ENCODE data around the gene CFDP1.

The CFDP1 gene

DNA sequence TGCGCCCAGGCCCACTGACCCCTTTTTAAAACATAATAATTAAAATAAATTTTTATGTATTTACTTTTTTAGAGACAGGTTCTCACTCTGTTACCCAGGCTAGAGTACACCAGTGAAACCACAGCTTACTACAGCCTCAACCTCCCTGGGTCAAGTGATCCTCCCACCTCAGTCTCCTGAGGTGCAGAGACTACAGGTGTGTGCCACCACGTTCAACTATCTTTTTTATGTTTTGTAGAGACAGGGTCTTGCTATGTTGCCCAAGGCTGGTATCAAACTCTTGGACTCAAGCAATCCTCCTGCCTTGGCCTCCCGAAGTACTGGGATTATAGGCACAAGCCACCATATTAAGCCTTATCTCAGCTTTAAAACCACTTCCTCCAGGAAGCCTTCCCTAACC is 125.8 kb downstream of the CFDP1 start:
- Histone ChIP-seq H3K4me1 (ENCODE audit: control insufficient read depth, insufficient read depth, low read length) (peaks cover 39% of the 10 kb centered on the region), H3K4me3 (ENCODE audit: low read length) (no peak overlapping the region), H3K36me3 (ENCODE audit: control insufficient read depth, insufficient read depth, low read length) (no peaks in the 10 kb centered on the region), H3K9ac (ENCODE audit: low read length) (no peak overlapping the region), H3K9me3 (ENCODE audit: control insufficient read depth, low read length) (no peaks in the 10 kb centered on the region), H3K27me3 (ENCODE audit: control insufficient read depth, insufficient read depth, low read length) (no peaks in the 10 kb centered on the region)

DNA sequence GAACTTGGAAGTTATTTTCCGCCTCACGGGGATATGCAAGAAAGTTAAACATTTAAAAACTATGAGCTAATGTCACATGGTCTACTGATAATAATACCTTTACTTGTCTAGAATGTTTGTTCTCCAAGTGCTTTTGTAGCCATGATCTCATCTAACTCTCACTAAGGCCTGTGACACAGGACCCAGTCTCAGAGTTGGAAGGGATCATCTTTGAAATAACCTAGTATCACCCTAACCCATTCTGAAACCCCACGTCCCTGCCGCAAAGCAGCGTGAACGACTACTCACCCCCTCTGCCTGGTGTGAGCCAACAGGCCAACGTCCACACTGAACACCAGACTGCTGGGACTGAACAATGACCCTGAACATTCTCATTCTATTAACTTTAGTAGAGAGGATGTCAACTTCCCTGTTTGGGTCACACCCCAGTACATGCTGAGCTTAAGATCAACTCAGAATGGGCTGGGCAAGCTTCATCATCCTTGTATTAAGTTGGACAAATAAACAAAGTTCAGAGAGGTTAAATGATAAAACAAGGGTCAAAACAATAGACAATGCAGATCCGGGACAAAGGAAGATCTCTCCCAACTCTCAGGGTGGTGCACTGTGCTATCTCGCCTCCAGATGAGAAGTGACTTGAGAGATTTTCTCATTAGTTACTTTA is 127.1 kb downstream of the CFDP1 start:
- Histone ChIP-seq H3K36me3 (ENCODE audit: control insufficient read depth, insufficient read depth, low read length) (no peaks in the 10 kb centered on the region), H3K4me1 (ENCODE audit: control insufficient read depth, insufficient read depth, low read length) (peaks cover 39% of the 10 kb centered on the region), H3K27me3 (ENCODE audit: control insufficient read depth, insufficient read depth, low read length) (no peaks in the 10 kb centered on the region), H3K9me3 (ENCODE audit: control insufficient read depth, low read length) (no peaks in the 10 kb centered on the region), H3K4me3 (ENCODE audit: low read length) (no peak overlapping the region), H3K9ac (ENCODE audit: low read length) (peak overlapping the region; percentile 67)

GRCh38 chr16:75305364-75306098 is 127.8 kb downstream of the CFDP1 start:
- Histone ChIP-seq H3K4me3 (ENCODE audit: low read length) (no peak overlapping the region), H3K9ac (ENCODE audit: low read length) (peak overlapping the region; percentile 73), H3K9me3 (ENCODE audit: control insufficient read depth, low read length) (no peaks in the 10 kb centered on the region), H3K36me3 (ENCODE audit: control insufficient read depth, insufficient read depth, low read length) (no peaks in the 10 kb centered on the region), H3K4me1 (ENCODE audit: control insufficient read depth, insufficient read depth, low read length) (peaks cover 39% of the 10 kb centered on the region), H3K27me3 (ENCODE audit: control insufficient read depth, insufficient read depth, low read length) (no peaks in the 10 kb centered on the region)

DNA sequence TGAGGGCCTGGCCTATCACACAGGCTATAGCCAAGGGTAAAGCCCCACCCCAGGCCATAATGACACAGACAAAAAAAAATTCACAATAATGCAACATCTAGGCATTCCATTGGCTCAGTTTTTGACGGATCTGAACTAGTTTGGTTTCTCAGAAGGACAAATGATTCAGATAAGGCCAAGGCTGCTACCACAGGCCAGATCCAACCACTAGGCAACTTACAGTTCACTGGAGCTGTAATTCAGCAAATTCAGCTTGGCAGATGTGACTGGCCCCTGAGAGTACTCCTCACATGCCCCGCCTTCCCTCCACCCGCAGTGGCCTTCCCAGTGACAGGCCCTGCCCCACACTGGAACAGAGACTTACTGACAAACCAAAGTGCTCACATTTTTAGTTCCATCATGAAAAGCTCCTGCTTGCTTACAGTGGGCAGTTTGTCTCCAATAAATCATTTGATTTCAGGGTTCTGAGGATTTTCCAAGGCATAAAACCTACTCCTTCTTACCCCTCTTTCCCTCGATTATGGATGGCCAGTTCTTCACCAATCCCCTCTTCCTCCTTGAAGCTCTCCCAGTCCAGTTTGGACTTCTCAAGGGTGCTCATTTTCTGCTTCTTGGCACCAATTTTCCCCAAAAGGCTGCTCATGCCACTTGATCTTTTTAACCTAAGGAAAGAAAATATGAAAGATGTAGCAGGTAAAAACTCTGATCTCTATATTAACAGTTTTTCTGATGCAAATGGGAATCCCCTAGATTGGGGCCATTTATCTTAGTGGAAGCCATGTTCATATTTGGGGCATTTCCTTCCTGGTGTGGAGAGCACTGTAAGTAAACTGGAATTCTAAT is 128.6 kb downstream of the CFDP1 start:
- Histone ChIP-seq H3K4me1 (ENCODE audit: control insufficient read depth, insufficient read depth, low read length) (peaks cover 39% of the 10 kb centered on the region), H3K9ac (ENCODE audit: low read length) (peak overlapping the region; percentile 73), H3K36me3 (ENCODE audit: control insufficient read depth, insufficient read depth, low read length) (no peaks in the 10 kb centered on the region), H3K4me3 (ENCODE audit: low read length) (no peak overlapping the region), H3K27me3 (ENCODE audit: control insufficient read depth, insufficient read depth, low read length) (no peaks in the 10 kb centered on the region), H3K9me3 (ENCODE audit: control insufficient read depth, low read length) (no peaks in the 10 kb centered on the region)

- no peak overlapping the region for H3K9ac ChIP-seq (ENCODE audit: low read length)
- no peak overlapping the region for H3K4me3 ChIP-seq (ENCODE audit: low read length)
- no peaks in the 10 kb centered on the region for H3K27me3 ChIP-seq (ENCODE audit: control insufficient read depth, insufficient read depth, low read length)
- no peaks in the 10 kb centered on the region for H3K9me3 ChIP-seq (ENCODE audit: control insufficient read depth, low read length)
- peaks cover 22% of the 10 kb centered on the region for H3K4me1 ChIP-seq (ENCODE audit: control insufficient read depth, insufficient read depth, low read length)
- H3K36me3 ChIP-seq (ENCODE audit: control insufficient read depth, insufficient read depth, low read length): no peaks in the 10 kb centered on the region
Measured at GRCh38 chr16:75301804-75302203, 131.5 kb downstream of the CFDP1 start.

DNA sequence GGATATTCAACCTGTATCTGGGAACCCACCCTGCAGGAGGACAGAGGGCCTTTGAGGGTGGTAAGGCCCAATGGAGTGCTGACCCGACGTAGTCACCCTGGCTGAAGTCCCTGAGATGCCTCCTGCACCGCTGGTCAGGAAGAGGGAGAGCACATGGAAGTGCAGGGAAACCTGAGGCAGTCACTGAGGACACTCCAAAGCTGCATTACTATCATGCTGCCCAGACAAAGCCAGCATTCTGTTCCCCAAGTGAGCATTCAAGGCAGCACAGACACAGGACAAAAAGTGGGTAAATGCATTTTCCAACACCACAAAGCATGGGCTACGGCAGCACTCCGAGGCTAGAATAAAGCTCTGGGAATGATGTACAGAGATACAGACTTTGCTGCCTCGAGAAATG is 135.0 kb downstream of the CFDP1 start:
- no peaks in the 10 kb centered on the region for H3K36me3 ChIP-seq (ENCODE audit: control insufficient read depth, insufficient read depth, low read length)
- no peak overlapping the region for H3K9ac ChIP-seq (ENCODE audit: low read length)
- H3K4me3 ChIP-seq (ENCODE audit: low read length): no peak overlapping the region
- H3K9me3 ChIP-seq (ENCODE audit: control insufficient read depth, low read length): no peaks in the 10 kb centered on the region
- H3K4me1 ChIP-seq (ENCODE audit: control insufficient read depth, insufficient read depth, low read length): no peaks in the 10 kb centered on the region
- no peaks in the 10 kb centered on the region for H3K27me3 ChIP-seq (ENCODE audit: control insufficient read depth, insufficient read depth, low read length)

- no peaks in the 10 kb centered on the region for H3K4me1 ChIP-seq (ENCODE audit: control insufficient read depth, insufficient read depth, low read length)
- no peak overlapping the region for H3K4me3 ChIP-seq (ENCODE audit: low read length)
- no peaks in the 10 kb centered on the region for H3K27me3 ChIP-seq (ENCODE audit: control insufficient read depth, insufficient read depth, low read length)
- no peaks in the 10 kb centered on the region for H3K9me3 ChIP-seq (ENCODE audit: control insufficient read depth, low read length)
- H3K36me3 ChIP-seq (ENCODE audit: control insufficient read depth, insufficient read depth, low read length): no peaks in the 10 kb centered on the region
- H3K9ac ChIP-seq (ENCODE audit: low read length): no peak overlapping the region
Measured at GRCh38 chr16:75296606-75297005, 136.7 kb downstream of the CFDP1 start.

DNA sequence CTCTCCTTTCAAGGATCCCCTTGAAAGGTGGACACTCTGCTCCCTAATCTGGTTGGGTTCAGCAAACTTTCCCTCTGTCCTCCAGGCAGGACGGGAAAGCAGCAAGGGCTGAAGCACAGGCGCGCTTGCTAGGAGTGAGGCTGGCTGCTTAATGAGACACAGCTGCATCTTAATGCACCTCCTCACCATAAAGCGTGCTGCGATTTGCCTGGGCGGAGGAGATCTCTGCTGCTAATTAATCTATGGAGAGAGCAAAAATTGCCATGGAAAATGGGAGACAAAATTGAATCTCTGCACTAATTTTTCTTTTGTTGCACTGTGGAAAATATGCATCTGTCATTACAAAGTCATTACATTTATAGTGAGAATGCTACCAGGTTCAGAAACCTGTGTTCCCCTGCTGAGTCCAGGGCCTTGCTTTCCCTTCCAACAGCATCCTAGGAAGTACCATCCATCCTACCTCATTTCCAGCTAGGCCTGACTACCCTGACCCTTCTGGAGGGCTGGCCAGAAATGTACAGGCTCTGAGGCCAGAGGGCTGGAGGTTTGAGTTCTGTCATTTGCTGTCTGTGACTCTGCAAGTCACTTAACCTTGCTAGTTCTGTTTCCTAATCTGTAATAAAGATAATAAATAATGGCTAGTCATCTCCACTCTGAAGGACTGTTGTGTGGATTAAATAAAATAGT is 138.4 kb downstream of the CFDP1 start:
- Histone ChIP-seq H3K27me3 (ENCODE audit: control insufficient read depth, insufficient read depth, low read length) (no peaks in the 10 kb centered on the region), H3K36me3 (ENCODE audit: control insufficient read depth, insufficient read depth, low read length) (peaks cover 4% of the 10 kb centered on the region), H3K9ac (ENCODE audit: low read length) (no peak overlapping the region), H3K4me3 (ENCODE audit: low read length) (no peak overlapping the region), H3K9me3 (ENCODE audit: control insufficient read depth, low read length) (no peaks in the 10 kb centered on the region), H3K4me1 (ENCODE audit: control insufficient read depth, insufficient read depth, low read length) (no peaks in the 10 kb centered on the region)

- H3K27me3 ChIP-seq (ENCODE audit: control insufficient read depth, insufficient read depth, low read length): no peaks in the 10 kb centered on the region
- H3K36me3 ChIP-seq (ENCODE audit: control insufficient read depth, insufficient read depth, low read length): peaks cover 6% of the 10 kb centered on the region
- no peaks in the 10 kb centered on the region for H3K4me1 ChIP-seq (ENCODE audit: control insufficient read depth, insufficient read depth, low read length)
- no peak overlapping the region for H3K4me3 ChIP-seq (ENCODE audit: low read length)
- no peaks in the 10 kb centered on the region for H3K9me3 ChIP-seq (ENCODE audit: control insufficient read depth, low read length)
- H3K9ac ChIP-seq (ENCODE audit: low read length): no peak overlapping the region
Measured at GRCh38 chr16:75293772-75294171, 139.5 kb downstream of the CFDP1 start.

DNA sequence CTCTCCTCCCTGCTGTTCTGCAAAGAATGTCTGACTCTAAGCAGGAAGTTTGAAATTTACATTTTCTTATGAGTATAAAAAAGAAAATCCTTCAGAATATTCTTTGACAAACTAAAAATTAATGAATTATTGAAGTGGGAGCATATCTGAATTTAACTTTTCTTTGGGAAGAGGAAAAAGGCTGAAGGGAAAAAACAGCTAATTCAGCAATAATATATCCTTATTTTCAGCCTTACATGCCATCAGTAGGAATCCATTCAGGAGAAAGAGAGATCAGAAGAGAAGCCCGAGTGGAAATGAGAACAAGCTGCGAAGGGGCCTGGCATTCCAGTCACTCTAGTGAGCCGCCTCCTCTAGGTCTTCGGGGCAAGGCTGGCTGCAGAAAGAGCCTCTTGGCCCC is 140.1 kb downstream of the CFDP1 start:
- no peaks in the 10 kb centered on the region for H3K4me1 ChIP-seq (ENCODE audit: control insufficient read depth, insufficient read depth, low read length)
- H3K4me3 ChIP-seq (ENCODE audit: low read length): no peak overlapping the region
- peaks cover 6% of the 10 kb centered on the region for H3K36me3 ChIP-seq (ENCODE audit: control insufficient read depth, insufficient read depth, low read length)
- no peaks in the 10 kb centered on the region for H3K9me3 ChIP-seq (ENCODE audit: control insufficient read depth, low read length)
- H3K9ac ChIP-seq (ENCODE audit: low read length): no peak overlapping the region
- H3K27me3 ChIP-seq (ENCODE audit: control insufficient read depth, insufficient read depth, low read length): no peaks in the 10 kb centered on the region

GRCh38 chr16:75292691-75293090 is 140.6 kb downstream of the CFDP1 start:
- H3K9ac ChIP-seq (ENCODE audit: low read length): no peak overlapping the region
- H3K4me3 ChIP-seq (ENCODE audit: low read length): no peak overlapping the region
- H3K36me3 ChIP-seq (ENCODE audit: control insufficient read depth, insufficient read depth, low read length): peaks cover 6% of the 10 kb centered on the region
- H3K4me1 ChIP-seq (ENCODE audit: control insufficient read depth, insufficient read depth, low read length): no peaks in the 10 kb centered on the region
- H3K27me3 ChIP-seq (ENCODE audit: control insufficient read depth, insufficient read depth, low read length): no peaks in the 10 kb centered on the region
- no peaks in the 10 kb centered on the region for H3K9me3 ChIP-seq (ENCODE audit: control insufficient read depth, low read length)

Data from mucosa of stomach (tissue), 1 donor.